Endodermal cell (in vitro differentiated cells): ENCODE measurements around the gene IRS2. TPM values are rescaled to one million over a fixed set of nuclear protein-coding genes. Genes with fewer than 3 reads are reported as not detected.

Experiments used
- DNase-seq: peaks from one replicate; pipeline ENCODE4 v3.0.0-alpha.2; 2017
- H3K27ac ChIP-seq: 2 replicates; pipeline ENCODE4 v1.5.1; 2013; ENCODE audit warnings: mild to moderate bottlenecking, low read depth, low read length, moderate library complexity
- H3K27me3 ChIP-seq: 2 replicates; pipeline ENCODE4 v1.6.1; 2013; ENCODE audit warnings: mild to moderate bottlenecking, low read length, moderate library complexity; ENCODE audit not compliant: insufficient read depth, control insufficient read depth, poor library complexity, severe bottlenecking
- H3K36me3 ChIP-seq: 2 replicates; pipeline ENCODE4 v1.7.0; 2013; ENCODE audit warnings: mild to moderate bottlenecking, low read length, moderate library complexity; ENCODE audit not compliant: control insufficient read depth, insufficient read depth
- H3K4me1 ChIP-seq: one replicate; pipeline ENCODE4 v1.7.0; 2013; ENCODE audit warnings: low read length; ENCODE audit not compliant: control insufficient read depth, insufficient read depth
- H3K4me3 ChIP-seq: 2 replicates; pipeline ENCODE4 v1.5.1; 2013; ENCODE audit warnings: mild to moderate bottlenecking, low read length, moderate library complexity
- H3K9ac ChIP-seq: 2 replicates; pipeline ENCODE4 v1.6.1; 2013; ENCODE audit warnings: mild to moderate bottlenecking, low read length, moderate library complexity; ENCODE audit not compliant: poor library complexity, severe bottlenecking; ENCODE audit errors: extremely low read depth
- H3K9me3 ChIP-seq: 2 replicates; pipeline ENCODE4 v1.6.1; 2013; ENCODE audit warnings: mild to moderate bottlenecking, low read length, moderate library complexity; ENCODE audit not compliant: control insufficient read depth
- H3K27ac Mint-ChIP-seq: 2 replicates; pipeline ENCODE4 v1.8.0; 2020; ENCODE audit warnings: mixed read lengths
- H3K27me3 Mint-ChIP-seq: 2 replicates; pipeline ENCODE4 v1.8.0; 2021; ENCODE audit warnings: mild to moderate bottlenecking, mixed read lengths; ENCODE audit not compliant: insufficient read depth
- H3K36me3 Mint-ChIP-seq: 2 replicates; pipeline ENCODE4 v1.8.0; 2020; ENCODE audit warnings: low read depth, mixed read lengths
- H3K4me1 Mint-ChIP-seq: 2 replicates; pipeline ENCODE4 v1.8.0; 2020; ENCODE audit warnings: mixed read lengths
- H3K4me3 Mint-ChIP-seq: 2 replicates; pipeline ENCODE4 v1.8.0; 2020; ENCODE audit warnings: mild to moderate bottlenecking, moderate library complexity, mixed read lengths
- H3K9me3 Mint-ChIP-seq: 2 replicates; pipeline ENCODE4 v1.8.0; 2020; ENCODE audit warnings: mild to moderate bottlenecking, mixed read lengths
- CTCF ChIP-seq: fragments of 200-600 bp; sonication (generic); conservative IDR thresholded peaks from 2 replicates; pipeline ENCODE4 v1.5.0; 2021; ENCODE audit warnings: antibody characterized with exemption, mild to moderate bottlenecking
- WGBS, 2 experiments: methylation state at CpG; one replicate each; pipeline versions ENCODE4 v1.1.5 to v1.1.7; 2013; ENCODE audit warnings: missing lambda C conversion rate in 2 of 2, mixed read lengths in 1 of 2; ENCODE audit not compliant: insufficient coverage in 1 of 2, insufficient read length in 1 of 2; 5-methylcytosine and 5-hydroxymethylcytosine counted together
- total RNA-seq, 2 donors: library from RNA; stranded (reverse); fragmentation: NEBNext Ultra II Directional in 1 of 2; extraction: Animal tissue kit (Norgen Biotek cat#: 25700) in 1 of 2; gene quantifications; 2 replicates in 1 of 2; 3 replicates in 1 of 2; pipeline ENCODE4 v1.2.1, GENCODE V29; 2021

Gene IRS2
- total RNA-seq, 2 donors from 2014 or later = 16.9 to 23.7 TPM

DNA sequence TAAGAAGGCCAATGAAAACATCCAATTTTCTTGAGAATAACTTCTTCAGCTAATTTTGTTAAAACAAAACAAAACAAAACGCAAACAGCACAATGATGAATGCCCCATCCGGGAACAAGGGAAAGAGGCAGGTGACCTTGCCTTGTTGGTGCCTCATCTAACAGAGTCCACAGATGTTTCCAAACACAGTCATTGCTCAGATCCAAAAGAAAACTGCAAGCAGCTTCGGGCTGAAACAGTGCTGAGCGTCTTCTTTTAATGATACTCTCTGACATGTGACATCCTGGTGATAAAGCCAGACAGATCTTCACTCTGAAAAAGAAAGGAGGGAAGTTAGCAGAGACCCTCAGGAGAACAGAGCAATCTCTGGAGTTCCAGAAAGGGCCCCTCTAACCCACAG, 30.4 kb downstream of the IRS2 start:
- H3K27ac ChIP-seq = no peak overlapping the region
- no peaks in the 10 kb centered on the region for H3K9me3 ChIP-seq
- Mint-ChIP-seq H3K9me3 (no peaks in the 10 kb centered on the region), H3K36me3 (peaks cover 32% of the 10 kb centered on the region), H3K27me3 (no peaks in the 10 kb centered on the region), H3K4me1 (peaks cover 5% of the 10 kb centered on the region), H3K4me3 (no peak overlapping the region), H3K27ac (peak overlapping the region; percentile 39)
- no peaks in the 10 kb centered on the region for H3K4me1 ChIP-seq
- no peak for TF ChIP-seq CTCF
- WGBS, 2 experiments = 87 to 95% methylated on average over 4 of the region's 4 CpGs
- no peaks in the 10 kb centered on the region for H3K27me3 ChIP-seq
- H3K4me3 ChIP-seq = no peak overlapping the region
- H3K9ac ChIP-seq = no peak overlapping the region
- H3K36me3 ChIP-seq = peaks cover 21% of the 10 kb centered on the region
- DNase-seq = no peak

DNA sequence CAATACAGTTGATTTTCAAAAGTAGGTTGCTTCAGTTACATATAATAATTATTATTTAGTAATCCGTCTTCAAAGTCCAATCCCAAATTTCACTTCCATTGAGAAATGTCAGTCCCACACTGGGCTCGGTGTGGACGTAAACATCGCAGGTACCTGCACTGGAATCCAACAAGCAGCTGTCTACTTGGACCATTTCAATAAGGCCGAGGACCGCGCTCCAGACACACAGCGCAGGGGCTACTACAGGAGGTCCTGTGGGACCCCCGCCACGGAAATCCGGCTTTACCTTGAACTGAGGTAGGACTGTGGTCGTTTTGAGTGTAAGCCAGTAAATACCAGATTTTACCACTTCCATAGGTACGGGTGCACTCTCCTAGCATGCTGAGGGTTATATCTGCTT, 30.8 kb downstream of the IRS2 start:
- no peak overlapping the region for H3K9ac ChIP-seq
- Mint-ChIP-seq H3K9me3 (no peaks in the 10 kb centered on the region), H3K4me1 (peaks cover 3% of the 10 kb centered on the region), H3K27ac (no peak overlapping the region), H3K36me3 (peaks cover 32% of the 10 kb centered on the region), H3K4me3 (no peak overlapping the region), H3K27me3 (no peaks in the 10 kb centered on the region)
- DNase-seq = no peak
- 96 to 100% methylated on average over 8 to 13 of the region's 13 CpGs for WGBS, 2 experiments
- no peak for TF ChIP-seq CTCF
- no peaks in the 10 kb centered on the region for H3K4me1 ChIP-seq
- no peaks in the 10 kb centered on the region for H3K9me3 ChIP-seq
- H3K36me3 ChIP-seq = peaks cover 21% of the 10 kb centered on the region
- no peak overlapping the region for H3K27ac ChIP-seq
- no peaks in the 10 kb centered on the region for H3K27me3 ChIP-seq
- H3K4me3 ChIP-seq = no peak overlapping the region

DNA sequence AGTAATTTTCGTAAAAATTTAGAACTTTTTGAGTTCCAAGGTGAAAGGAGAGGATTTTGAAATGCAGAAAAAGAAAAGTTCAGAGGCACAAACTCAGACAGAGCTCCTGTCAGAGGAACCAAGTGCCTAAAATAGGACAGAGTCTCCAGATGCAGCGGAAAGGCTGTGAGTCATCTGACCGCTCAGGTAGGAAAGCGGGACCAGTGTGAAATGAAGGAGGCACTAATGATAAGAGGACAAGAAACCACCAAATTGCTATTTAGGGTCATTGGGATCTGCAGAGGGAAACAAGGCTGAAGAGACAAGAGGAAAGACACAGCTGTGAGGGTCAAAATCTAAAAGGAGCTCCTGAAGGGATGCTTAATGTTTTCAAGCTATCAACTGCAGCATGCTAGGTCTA, 34.9 kb downstream of the IRS2 start:
- no peaks in the 10 kb centered on the region for H3K9me3 Mint-ChIP-seq
- peaks cover 33% of the 10 kb centered on the region for H3K36me3 Mint-ChIP-seq
- no peak overlapping the region for H3K4me3 ChIP-seq
- no peaks in the 10 kb centered on the region for H3K9me3 ChIP-seq
- H3K36me3 ChIP-seq = peaks cover 18% of the 10 kb centered on the region
- H3K27ac ChIP-seq = no peak overlapping the region
- no peak overlapping the region for H3K4me3 Mint-ChIP-seq
- H3K4me1 ChIP-seq = no peaks in the 10 kb centered on the region
- DNase-seq = no peak
- no peak overlapping the region for H3K27ac Mint-ChIP-seq
- 96 to 97% methylated on average over 4 of the region's 4 CpGs for WGBS, 2 experiments
- no peaks in the 10 kb centered on the region for H3K27me3 Mint-ChIP-seq
- no peak for TF ChIP-seq CTCF
- peaks cover 3% of the 10 kb centered on the region for H3K4me1 Mint-ChIP-seq
- no peak overlapping the region for H3K9ac ChIP-seq
- no peaks in the 10 kb centered on the region for H3K27me3 ChIP-seq
